Heart left ventricle (tissue), 13 donors: ENCODE results near the gene CFAP58.

Source experiments
- POLR2A ChIP-seq, 2 donors: fragments of 450-650 bp; IDR thresholded peaks; one replicate each; pipeline ENCODE4 v1.6.1; 2017; ENCODE audit warnings: antibody characterized with exemption in 2 of 2, mild to moderate bottlenecking in 2 of 2, moderate library complexity in 2 of 2
- TF ChIP-seq, protein P1 (sequence below), 12 donors: fragments of 200-600 bp; sonication (generic) in 4 of 12; IDR thresholded peaks; one replicate each; pipeline versions ENCODE4 v1.5.0 to v1.8.0; 2018 to 2022; ENCODE audit warnings: antibody characterized with exemption in 12 of 12, mild to moderate bottlenecking in 5 of 12
- donor health status: ischemic (EF 13 %, LVEDD 7.1; RV severe dilation, severe dysfunction).
- donor health status: DM: no; HTN: yes; CAD: no.
- donor health status: DM: no; HTN: no; CAD: no.
- donor health status: ischemic (EF 25% LVEDD 6.9; RV normal size, moderate dysfunction).
- donor health status: ischemic (EF 25% LVEDD 5.7; RV mildly dilated, moderate dysfunction).
- donor health status: ischemic (EF 35%, LVEDD 5.7; RV mildly dilated, moderate dysfunction).
- donor health status: nonischemic (EF 11% LVEDD 7.7; RV severe dilation, severe dysfunction).
- donor health status: DM: yes; HTN: yes; CAD: no.
- donor health status: PGD.
- donor health status: ischemic (EF 29% LVEDD 5.4; RV normal size, mild dysfunction).
- donor health status: nonischemic (EF 23%, LVEDD 6.1; RV moderate dilation, normal function).

DNA sequence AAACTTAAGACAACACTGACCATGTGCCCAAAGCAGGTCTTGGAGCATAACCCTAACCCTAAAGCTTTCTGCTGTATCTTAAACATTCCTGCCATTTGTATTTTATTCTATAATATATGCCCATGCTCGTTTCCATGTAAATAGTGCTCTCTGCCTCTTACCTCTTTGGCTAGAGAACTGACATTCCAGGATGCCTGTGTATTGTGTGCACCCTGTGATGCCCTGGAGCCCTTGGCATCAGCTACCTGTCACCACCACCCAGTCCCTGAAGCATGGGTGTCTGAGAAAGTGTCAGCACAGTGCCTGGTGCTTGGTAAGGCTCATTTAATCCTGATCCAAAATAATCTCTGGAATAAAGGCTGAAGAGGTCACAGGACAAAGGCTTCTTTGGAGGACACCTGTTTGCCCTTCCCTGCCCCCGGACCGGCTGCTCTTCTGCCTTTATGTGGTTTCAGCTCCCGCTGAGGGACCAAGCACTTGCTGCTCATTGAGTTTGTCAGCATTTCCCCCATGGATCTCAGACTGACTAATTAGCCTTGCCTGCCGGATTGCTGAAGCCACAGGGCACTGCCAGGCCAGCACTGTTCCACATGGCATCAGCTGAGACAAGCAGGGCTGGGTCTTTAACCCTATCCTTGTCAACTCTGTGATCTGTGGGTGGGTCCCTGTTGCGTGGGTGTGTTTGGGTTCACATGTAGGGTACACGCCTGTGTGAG lies 148.4 kb downstream of the CFAP58 start:
- TF ChIP-seq, protein P1, sequence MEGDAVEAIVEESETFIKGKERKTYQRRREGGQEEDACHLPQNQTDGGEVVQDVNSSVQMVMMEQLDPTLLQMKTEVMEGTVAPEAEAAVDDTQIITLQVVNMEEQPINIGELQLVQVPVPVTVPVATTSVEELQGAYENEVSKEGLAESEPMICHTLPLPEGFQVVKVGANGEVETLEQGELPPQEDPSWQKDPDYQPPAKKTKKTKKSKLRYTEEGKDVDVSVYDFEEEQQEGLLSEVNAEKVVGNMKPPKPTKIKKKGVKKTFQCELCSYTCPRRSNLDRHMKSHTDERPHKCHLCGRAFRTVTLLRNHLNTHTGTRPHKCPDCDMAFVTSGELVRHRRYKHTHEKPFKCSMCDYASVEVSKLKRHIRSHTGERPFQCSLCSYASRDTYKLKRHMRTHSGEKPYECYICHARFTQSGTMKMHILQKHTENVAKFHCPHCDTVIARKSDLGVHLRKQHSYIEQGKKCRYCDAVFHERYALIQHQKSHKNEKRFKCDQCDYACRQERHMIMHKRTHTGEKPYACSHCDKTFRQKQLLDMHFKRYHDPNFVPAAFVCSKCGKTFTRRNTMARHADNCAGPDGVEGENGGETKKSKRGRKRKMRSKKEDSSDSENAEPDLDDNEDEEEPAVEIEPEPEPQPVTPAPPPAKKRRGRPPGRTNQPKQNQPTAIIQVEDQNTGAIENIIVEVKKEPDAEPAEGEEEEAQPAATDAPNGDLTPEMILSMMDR (IDR thresholded peaks at IDR 0.05), result no peak
- no peak for TF ChIP-seq POLR2A (IDR thresholded peaks at IDR 0.05)
